GM18505 (cell line): ENCODE results near the gene KDM5A.

Experiments used
- ATAC-seq: cut with Tn5 transposase; IDR thresholded peaks from one replicate; pipeline ENCODE4 v1.9.1; 2021; ENCODE audit not compliant: unreplicated experiment
- POLR2A ChIP-seq: IDR thresholded peaks from 4 replicates; pipeline ENCODE4 v1.6.1; 2011; ENCODE audit warnings: borderline replicate concordance; ENCODE audit not compliant: insufficient read depth, insufficient read length; ENCODE audit errors: extremely low read depth

KDM5A gene

DNA sequence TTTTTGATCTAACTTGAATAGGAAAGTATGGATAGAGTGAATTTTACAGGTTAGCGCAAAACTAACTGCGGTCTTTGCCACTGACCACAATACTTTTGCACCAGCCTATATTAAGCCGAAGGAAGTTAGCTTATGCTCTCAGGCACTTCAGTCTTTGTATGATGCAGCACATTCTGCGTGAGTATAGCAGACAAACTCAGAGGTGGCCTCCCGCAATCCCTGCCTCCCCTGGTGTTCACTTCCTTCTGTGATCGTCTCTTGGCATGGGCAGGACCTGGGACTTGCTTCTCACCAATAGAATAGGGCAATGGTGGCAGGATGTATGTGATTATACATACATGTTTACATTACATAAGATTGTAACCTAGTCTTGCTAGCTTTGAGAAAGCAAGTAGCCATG is 116.2 kb downstream of the KDM5A start:
- no peak for ATAC-seq
- TF ChIP-seq POLR2A: no peak

DNA sequence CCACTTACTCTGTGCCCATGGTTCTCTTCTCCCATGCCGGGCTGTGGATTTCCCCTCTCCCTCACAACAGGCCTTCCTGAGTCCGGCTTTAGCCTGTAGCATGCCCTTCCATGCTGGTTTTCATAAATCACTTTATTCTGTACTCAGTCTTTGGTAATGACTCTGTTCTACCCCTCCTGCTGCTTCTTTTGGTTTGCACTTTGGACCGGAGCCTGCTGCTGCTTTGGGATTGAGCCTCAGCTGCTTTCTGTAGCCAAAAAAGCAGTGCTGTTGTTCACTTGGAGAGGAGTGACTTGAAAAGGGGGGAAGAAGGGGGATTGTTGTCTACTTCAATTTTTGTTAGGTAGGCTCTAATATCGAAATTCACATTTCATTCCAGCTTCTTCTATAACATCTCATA is 118.0 kb downstream of the KDM5A start:
- TF ChIP-seq POLR2A: no peak
- no peak for ATAC-seq

DNA sequence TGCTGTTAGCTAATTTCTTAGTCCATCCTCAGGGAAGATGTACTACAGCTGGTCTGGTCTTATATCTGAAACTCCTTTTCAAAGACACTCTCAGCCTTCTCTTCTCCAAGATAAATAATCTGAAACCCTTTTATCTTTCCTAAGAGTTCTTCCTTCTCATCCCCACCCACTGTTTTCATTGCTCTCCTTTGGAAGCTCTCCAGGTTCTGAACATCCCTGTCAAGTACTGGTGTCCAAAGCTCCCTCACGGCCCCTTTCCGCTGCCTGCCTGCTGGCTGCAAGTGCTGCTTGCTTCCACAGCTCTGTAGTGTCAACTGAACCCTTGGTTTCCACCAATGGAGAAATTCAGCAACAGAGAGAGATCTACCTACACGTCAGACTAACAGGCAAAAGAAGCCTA is 119.9 kb downstream of the KDM5A start:
- ATAC-seq: no peak
- TF ChIP-seq POLR2A: no peak

DNA sequence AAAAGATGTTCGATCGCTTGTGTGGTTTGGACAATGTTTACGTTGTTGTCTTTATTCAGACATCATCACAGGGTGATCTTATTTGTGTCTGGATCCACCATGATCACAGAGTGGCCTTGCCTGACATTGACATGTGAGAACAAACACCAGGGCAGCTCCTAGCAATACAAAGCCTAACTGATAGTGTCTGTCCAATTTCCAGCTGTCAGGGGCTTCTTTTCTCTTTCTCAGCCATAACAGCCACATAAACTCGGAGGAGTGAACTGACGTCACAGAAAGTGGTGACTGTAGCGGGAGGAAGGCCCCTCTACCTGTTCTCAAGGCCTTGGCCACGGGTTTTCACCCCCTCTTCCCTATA is 120.7 kb downstream of the KDM5A start:
- no peak for TF ChIP-seq POLR2A
- no peak for ATAC-seq

DNA sequence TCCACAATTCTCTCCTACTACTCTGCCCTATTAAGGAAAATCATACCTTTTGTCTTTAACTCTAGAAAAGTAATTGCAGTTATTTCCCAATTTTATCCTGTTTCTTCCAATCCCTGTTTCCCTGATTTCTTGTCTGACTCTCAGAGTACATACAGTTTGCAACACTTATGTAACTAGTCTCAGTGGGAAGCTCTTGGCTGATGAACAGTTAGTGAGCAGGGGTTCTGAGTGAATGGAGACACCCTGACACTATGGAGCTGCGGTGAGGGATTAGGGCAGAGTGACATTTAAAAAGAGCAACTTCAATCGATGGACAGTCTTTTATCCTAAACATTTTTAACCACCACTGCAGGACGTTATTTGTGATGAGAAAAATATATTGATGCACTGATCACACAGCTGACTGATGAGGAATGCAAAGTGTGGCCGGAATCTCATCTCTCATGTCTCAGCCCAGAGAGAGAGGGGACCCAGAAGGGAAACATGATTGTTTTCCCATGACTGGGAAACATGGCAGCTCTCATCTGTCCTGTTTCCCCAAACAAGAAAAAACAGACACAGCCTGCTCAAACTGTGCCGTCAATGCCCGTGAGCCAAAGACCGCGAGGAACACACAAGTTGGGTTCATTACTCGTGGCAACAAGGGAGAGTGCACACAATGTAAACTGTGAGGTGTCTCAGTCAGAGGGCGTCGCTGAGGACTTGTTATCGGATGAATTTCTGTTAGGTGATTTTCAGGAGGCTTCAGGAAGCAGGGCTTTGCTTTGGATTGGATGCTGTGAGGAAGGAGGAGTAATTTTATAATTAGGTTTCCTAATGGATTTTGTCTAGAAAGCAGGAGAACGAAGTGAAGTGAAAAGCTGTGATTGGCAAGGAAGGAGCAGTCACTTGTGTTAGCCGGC is 121.3 kb downstream of the KDM5A start:
- no peak for TF ChIP-seq POLR2A
- ATAC-seq: no peak

DNA sequence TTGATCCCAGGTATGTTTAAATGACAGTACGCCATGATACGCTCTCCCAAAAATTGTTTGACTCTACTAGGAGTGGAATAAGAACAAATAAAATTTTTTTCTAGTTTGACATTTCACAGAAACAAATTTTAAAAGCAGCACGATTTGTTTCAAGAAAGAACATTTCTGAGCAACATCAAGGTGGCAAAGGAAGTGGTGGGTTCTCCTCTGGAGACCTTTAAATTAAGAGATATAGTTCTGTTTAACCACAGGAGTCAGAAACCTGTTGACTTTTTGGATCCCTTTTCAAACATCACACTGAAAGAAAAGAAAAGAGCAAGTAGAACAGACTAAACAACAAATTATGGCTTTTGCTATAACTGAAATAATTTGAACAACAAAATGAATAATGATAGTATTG is 124.0 kb downstream of the KDM5A start:
- TF ChIP-seq POLR2A: no peak
- ATAC-seq: no peak

DNA sequence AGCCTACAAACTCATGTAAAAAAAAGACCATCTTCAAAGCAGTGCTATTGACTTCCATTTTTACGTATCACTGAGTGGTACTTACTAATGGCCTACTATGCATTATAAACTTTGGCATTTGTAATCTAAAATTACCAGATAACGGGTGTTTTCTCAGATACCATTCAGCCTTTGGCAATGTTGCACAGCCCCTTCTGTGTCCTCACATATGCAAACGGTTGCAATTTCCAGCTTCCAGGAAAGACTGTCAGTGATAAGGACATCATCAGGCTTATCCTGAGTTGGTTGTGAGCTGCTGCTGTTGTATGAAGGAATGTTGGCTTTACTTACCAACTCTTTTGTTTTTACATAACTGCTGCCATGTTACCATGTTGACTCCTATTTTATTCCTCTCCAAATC is 124.9 kb downstream of the KDM5A start:
- no peak for TF ChIP-seq POLR2A
- ATAC-seq: no peak

DNA sequence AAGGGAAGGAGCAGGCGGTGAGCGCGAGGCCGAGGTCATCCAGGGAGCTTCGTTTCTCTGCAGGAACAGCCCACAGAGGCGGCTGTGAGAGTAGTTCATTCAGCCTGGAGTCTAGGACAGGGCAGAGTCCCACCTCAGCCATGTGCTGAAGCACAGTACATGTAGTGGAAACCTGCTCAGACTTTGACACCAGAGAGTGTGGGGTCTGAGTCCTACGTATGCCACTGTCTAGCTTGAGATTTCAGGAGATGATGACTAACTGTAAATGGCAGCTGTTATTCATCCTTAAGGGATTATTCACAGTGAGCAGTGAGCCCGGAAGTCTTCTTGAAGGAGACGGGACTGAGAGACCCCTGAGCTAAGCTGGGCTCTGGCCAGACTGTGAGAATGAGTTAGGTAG is 125.5 kb downstream of the KDM5A start:
- no peak for ATAC-seq
- no peak for TF ChIP-seq POLR2A

DNA sequence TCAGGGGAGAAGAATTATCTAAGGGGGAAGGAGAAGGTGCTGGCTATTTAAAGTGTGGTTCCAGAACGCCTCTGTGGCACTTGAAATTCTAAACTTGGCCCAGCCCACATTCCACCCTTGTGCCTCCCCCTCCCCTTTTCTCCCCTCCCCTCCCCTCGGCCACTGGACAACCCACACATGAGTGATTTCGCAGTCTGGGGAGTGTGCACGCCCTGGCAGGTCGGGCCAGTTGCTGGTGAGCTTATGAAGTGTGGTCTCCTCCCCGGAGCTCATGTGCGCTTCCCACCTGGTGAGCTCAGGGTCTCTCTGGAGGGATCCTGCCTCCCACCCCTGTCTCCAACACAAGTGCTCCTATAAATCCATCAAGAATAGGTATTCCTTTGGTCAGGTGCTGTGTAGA is 126.3 kb downstream of the KDM5A start, which contains the start of gene SLC6A13:
Gene SLC6A13 (minus strand): TSS at position 20 of the 400 bp plus-strand sequence. CDS start 2,784 bp downstream, outside the sequence.
- no peak for ATAC-seq
- TF ChIP-seq POLR2A: no peak

DNA sequence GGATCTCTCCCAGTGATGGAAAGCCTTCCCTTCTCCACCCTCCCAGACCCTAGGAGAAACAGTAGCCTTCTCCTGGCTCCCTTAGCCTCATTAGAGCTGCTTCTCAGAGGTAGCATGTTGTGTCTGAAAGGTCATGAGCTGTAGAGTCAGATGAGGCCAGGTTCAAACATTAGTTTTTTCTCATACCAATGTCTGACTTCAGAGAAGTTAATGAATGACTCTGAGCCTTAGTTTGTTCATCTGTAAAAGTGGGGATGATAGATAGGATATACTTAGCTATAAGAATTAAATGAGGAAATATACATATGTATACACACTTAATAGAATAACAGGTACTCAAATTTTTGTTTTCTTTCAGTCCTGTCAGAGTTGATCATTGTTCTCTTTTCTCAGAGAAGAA is 127.0 kb downstream of the KDM5A start:
- TF ChIP-seq POLR2A: no peak
- no peak for ATAC-seq

DNA sequence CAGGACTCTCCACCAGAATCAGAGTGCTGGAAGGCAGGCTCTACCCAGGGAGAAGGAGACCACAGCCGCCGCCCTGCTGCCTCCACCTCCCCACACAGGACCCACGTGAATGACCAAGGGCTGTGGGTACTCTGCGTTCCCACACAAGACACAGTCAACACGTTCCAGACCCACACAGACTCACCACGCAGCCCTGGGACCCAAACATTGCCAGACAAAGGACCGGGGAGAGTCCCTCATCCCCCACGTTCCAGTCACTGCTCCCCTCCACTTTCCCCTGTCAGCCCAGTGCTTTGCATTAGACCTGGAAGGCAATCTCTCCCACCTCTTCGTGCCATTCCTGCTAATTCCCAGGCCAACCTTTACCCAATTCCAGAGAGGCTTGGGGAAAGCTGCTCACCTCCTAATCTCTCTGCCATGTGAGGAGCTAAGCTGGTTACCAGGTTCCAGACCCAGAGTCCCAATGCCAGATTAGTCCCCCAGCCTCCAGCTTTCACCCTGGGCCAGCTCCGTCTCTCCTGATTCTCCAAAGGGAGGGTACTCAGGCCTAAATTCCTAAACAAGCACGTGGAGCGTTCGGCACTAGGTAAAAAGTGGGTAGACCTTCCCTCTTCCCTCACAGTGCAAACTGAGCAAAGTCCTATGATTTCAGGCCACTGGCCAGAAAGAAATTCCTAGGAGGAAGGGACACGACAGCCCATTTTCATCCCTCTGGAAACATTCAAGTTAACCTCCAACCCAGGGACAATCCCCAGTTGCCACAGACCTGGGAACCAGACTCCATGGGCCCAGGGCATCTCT is 131.4 kb downstream of the KDM5A start:
- no peak for TF ChIP-seq POLR2A

DNA sequence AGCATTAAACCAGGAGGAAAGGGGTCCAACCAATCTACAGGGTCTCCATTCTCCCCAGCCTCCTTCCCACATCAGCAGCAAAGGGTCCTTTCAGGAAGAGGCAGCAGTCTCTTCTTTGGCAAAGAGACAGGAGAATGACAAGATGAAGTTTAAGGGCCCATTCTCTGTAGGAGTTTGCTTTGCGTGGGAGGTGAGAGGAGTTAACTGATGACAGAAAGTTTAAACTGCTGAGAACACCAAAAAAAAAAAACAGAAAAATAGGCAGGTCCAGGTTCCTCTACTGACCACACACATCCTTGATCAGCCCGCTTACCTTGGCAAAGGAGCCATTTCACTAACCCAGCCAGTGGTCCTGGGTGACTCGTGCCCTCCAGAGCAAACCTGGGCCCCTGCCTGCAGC is 132.2 kb downstream of the KDM5A start:
- TF ChIP-seq POLR2A: no peak
- no peak for ATAC-seq

More for the DNA sequence above, 131.4 kb downstream of the KDM5A start:
- ATAC-seq: no peak

DNA sequence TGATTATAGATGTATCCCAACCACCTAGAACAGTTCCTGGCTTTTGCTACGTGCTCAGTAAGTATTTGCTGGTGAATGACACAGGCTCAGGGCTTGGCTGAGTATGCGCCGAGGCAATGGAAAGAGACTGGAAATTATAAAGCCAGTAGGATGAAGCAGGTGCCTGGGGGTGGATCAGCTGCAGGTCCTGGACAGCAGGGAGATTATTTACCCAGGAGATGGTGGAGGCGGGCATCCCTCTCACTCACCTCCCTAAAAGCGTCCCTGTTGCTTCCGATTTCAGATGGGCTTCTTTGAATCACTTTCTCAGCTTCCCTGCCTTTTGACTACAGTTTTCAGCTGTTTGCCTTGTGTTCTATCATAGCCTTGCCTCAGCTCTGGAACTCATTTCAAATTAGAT is 132.9 kb downstream of the KDM5A start:
- TF ChIP-seq POLR2A: no peak
- ATAC-seq: no peak

DNA sequence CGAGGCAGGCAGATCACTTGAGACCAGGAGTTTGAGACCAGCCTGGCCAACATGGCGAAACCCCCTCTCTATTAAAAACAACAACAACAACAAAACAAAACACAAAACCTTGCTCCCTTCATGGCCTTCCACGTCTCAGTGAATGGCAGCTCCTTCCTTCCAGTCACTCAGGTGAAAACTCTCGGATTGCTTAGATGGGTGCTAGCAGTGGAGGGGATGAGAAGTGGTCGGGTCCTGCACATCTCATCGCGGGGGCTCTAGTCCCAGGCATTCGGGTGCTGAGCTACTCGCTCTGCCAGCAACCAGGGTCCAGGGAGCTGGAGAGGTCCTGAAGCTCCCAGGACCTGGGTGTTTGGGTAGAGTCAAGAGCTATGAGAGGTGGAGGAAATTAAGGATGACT is 134.2 kb downstream of the KDM5A start:
- no peak for TF ChIP-seq POLR2A
- ATAC-seq: no peak
